HG03571 (cell line): ENCODE results near the gene ZNF428.
"Not testable (repeated sequence)": the region's sequence is repeated elsewhere in the genome, so short reads cannot be mapped to it uniquely, and the experiment has no call there.

Experiments
- ATAC-seq: cut with Tn5 transposase; IDR thresholded peaks from one replicate; pipeline ENCODE4 v1.9.1; 2021; ENCODE audit not compliant: unreplicated experiment

The ZNF428 gene

GRCh38 chr19:43619262-43620060, at the start of gene ZNF428:
Gene ZNF428, minus strand, starts transcription at chr19:43619629. Its CDS starts 5,325 bp downstream, at chr19:43614304.
- peak; percentile 77 for ATAC-seq

- ATAC-seq: peak; percentile 79
Observed at GRCh38 chr19:43668406-43669109, 49.1 kb upstream of the ZNF428 start.

- ATAC-seq: no peak
Observed at GRCh38 chr19:43667876-43668405, 48.5 kb upstream of the ZNF428 start.

- ATAC-seq: no peak
Observed at GRCh38 chr19:43667126-43667875, 47.9 kb upstream of the ZNF428 start.

GRCh38 chr19:43664018-43664417, 44.6 kb upstream of the ZNF428 start:
- no peak for ATAC-seq

GRCh38 chr19:43662487-43662886, 43.1 kb upstream of the ZNF428 start:
- no peak for ATAC-seq

GRCh38 chr19:43660971-43661360, 41.5 kb upstream of the ZNF428 start:
- ATAC-seq: no peak

GRCh38 chr19:43660301-43660970, 41.0 kb upstream of the ZNF428 start:
- no peak for ATAC-seq

GRCh38 chr19:43658494-43658893, 39.1 kb upstream of the ZNF428 start:
- ATAC-seq: no peak

GRCh38 chr19:43658001-43658400, 38.6 kb upstream of the ZNF428 start:
- no peak for ATAC-seq

- no peak for ATAC-seq
Observed at GRCh38 chr19:43656436-43656835, 37.0 kb upstream of the ZNF428 start.

GRCh38 chr19:43652546-43652874, 33.1 kb upstream of the ZNF428 start:
- ATAC-seq: no peak

GRCh38 chr19:43651758-43652545, 32.5 kb upstream of the ZNF428 start:
- ATAC-seq: no peak

- ATAC-seq: not testable (repeated sequence)
Observed at GRCh38 chr19:43650276-43650675, 30.8 kb upstream of the ZNF428 start.

GRCh38 chr19:43649514-43649913, 30.1 kb upstream of the ZNF428 start:
- no peak for ATAC-seq

GRCh38 chr19:43648633-43649032, 29.2 kb upstream of the ZNF428 start:
- no peak for ATAC-seq

- ATAC-seq: no peak
Observed at GRCh38 chr19:43644181-43644580, 24.8 kb upstream of the ZNF428 start.

- no peak for ATAC-seq
Observed at GRCh38 chr19:43643326-43643725, 23.9 kb upstream of the ZNF428 start.

- no peak for ATAC-seq
Observed at GRCh38 chr19:43642531-43642930, 23.1 kb upstream of the ZNF428 start.

- ATAC-seq: no peak
Observed at GRCh38 chr19:43641333-43641732, 21.9 kb upstream of the ZNF428 start.
